CD4-positive, alpha-beta T cell (primary cell): ENCODE results near the gene DOCK8. TPM values are rescaled to one million over a fixed set of nuclear protein-coding genes. Genes with fewer than 3 reads are reported as not detected.

Experiments
- ATAC-seq: fragments of 200-7000 bp; cut with Tn5 transposase; one replicate; pipeline ENCODE4 v1.10.0; 2022; ENCODE audit warnings: mild to moderate bottlenecking; ENCODE audit not compliant: poor library complexity
- CTCF ChIA-PET: fragments of 350-600 bp; sonication (Branson Sonifier 250); formaldehyde crosslinking; loops from one replicate; lab custom pipeline; 2021; ENCODE audit warnings: antibody characterized with exemption, inconsistent platforms; lab: Charles Lee
- POLR2A ChIA-PET: fragments of 350-600 bp; sonication (Branson Sonifier 250); formaldehyde crosslinking; loops from one replicate; lab custom pipeline; 2021; ENCODE audit warnings: antibody characterized with exemption, inconsistent platforms; lab: Charles Lee
- DNase-seq, 14 experiments: peaks; one replicate each; pipeline ENCODE4 v3.0.0-alpha.2; 2013 to 2020; ENCODE audit warnings: mixed read lengths in 2 of 14
- H3K27ac ChIP-seq, 2 donors: one replicate each; pipeline versions ENCODE4 v1.5.1 to v1.7.0; 2013; ENCODE audit warnings: low read length in 2 of 2, low read depth in 1 of 2, mild to moderate bottlenecking in 1 of 2
- H3K27me3 ChIP-seq, 2 experiments: 1 replicate in 1 of 2; 2 replicates in 1 of 2; pipeline versions ENCODE4 v1.6.1 to v1.7.0; 2013; ENCODE audit warnings: low read length in 2 of 2, control low read depth in 1 of 2, mild to moderate bottlenecking in 1 of 2, moderate library complexity in 1 of 2; ENCODE audit not compliant: insufficient read depth in 2 of 2, control insufficient read depth in 1 of 2
- H3K36me3 ChIP-seq: one replicate; pipeline ENCODE4 v1.6.1; 2013; ENCODE audit warnings: low read length, control low read depth; ENCODE audit not compliant: insufficient read depth
- H3K4me1 ChIP-seq: one replicate; pipeline ENCODE4 v1.6.1; 2013; ENCODE audit warnings: low read length, control low read depth; ENCODE audit not compliant: insufficient read depth
- H3K4me3 ChIP-seq: one replicate; pipeline ENCODE4 v1.5.1; 2013; ENCODE audit warnings: mild to moderate bottlenecking, low read length, moderate library complexity
- H3K9me3 ChIP-seq, 2 experiments: 1 replicate in 1 of 2; 2 replicates in 1 of 2; pipeline versions ENCODE4 v1.6.1 to v1.7.0; 2013; ENCODE audit warnings: low read length in 2 of 2, mild to moderate bottlenecking in 2 of 2, control low read depth in 1 of 2, moderate library complexity in 1 of 2; ENCODE audit not compliant: control insufficient read depth in 1 of 2, insufficient read depth in 1 of 2
- H3K27ac Mint-ChIP-seq: one replicate; pipeline ENCODE4 v1.8.0; 2020; ENCODE audit warnings: mixed read lengths
- H3K27me3 Mint-ChIP-seq: one replicate; pipeline ENCODE4 v1.8.0; 2021; ENCODE audit warnings: mixed read lengths
- H3K36me3 Mint-ChIP-seq: one replicate; pipeline ENCODE4 v1.8.0; 2021; ENCODE audit warnings: low read depth, mixed read lengths
- H3K4me1 Mint-ChIP-seq: one replicate; pipeline ENCODE4 v1.8.0; 2021; ENCODE audit warnings: low read depth, mixed read lengths
- H3K4me3 Mint-ChIP-seq: one replicate; pipeline ENCODE4 v1.8.0; 2020; ENCODE audit warnings: mild to moderate bottlenecking, mixed read lengths
- H3K9me3 Mint-ChIP-seq: one replicate; pipeline ENCODE4 v1.8.0; 2020; ENCODE audit warnings: mixed read lengths
- CTCF ChIP-seq: fragments of 200-600 bp; IDR thresholded peaks from one replicate; pipeline ENCODE4 v1.8.0; 2022; ENCODE audit warnings: antibody characterized with exemption, mild to moderate bottlenecking
- intact Hi-C, 2 experiments: fragments of 100-400 bp; cut with DNase I in 1 of 2; cut with micrococcal nuclease in 1 of 2; formaldehyde crosslinking; loops; one replicate each; pipeline versions ENCODE4 v1.15.1 to v1.9.0; 2023 to 2025; cut with DNase I, micrococcal nuclease
- total RNA-seq, 174 experiments: library from RNA in 2 of 174; stranded (reverse) in 2 of 174; gene quantifications; one replicate each; pipeline ENCODE4 v1.2.3 and lab custom pipeline; 2021 to 2026

DOCK8 gene
- total RNA-seq, 2 experiments from 2014 or later: 123 to 126 TPM

GRCh38 chr9:370086-370485, 155.4 kb downstream of the DOCK8 start:
- no peak overlapping the region for H3K4me3 Mint-ChIP-seq
- H3K27ac Mint-ChIP-seq: no peak overlapping the region
- peaks cover 91% of the 10 kb centered on the region for H3K36me3 ChIP-seq
- TF ChIP-seq CTCF: no peak
- no peak overlapping the region for H3K4me3 ChIP-seq
- intact Hi-C loops: no loop called here
- ChIA-PET POLR2A (no interaction called here), CTCF (no interaction called here)
- ATAC-seq (no peak), DNase-seq (no peak)
- no peaks in the 10 kb centered on the region for H3K9me3 Mint-ChIP-seq
- H3K36me3 Mint-ChIP-seq: peaks cover 94% of the 10 kb centered on the region
- no peak overlapping the region for H3K27ac ChIP-seq
- no peaks in the 10 kb centered on the region for H3K4me1 Mint-ChIP-seq
- no peaks in the 10 kb centered on the region for H3K9me3 ChIP-seq
- H3K27me3 ChIP-seq: no peaks in the 10 kb centered on the region
- H3K4me1 ChIP-seq: no peaks in the 10 kb centered on the region
- H3K27me3 Mint-ChIP-seq: no peaks in the 10 kb centered on the region

DNA sequence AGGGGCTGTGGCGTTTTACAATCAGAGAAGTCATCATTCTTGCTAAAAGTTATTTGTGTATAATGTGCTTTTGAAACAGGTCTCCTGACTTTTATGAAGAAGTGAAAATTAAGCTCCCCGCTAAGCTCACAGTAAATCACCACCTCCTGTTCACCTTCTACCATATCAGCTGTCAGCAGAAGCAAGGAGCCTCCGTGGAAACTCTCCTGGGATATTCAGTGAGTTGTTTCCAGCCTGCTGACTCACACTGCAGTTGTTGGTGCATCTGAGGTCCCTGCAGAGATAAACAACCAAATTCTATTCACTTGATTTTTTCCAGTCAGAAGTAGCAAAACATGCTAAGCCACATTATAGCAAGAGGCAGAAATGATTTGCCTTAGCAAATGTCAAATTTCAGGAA, 156.7 kb downstream of the DOCK8 start:
- Histone ChIP-seq H3K36me3 (peaks cover 91% of the 10 kb centered on the region), H3K27ac (no peak overlapping the region), H3K4me1 (no peaks in the 10 kb centered on the region), H3K9me3 (no peaks in the 10 kb centered on the region), H3K4me3 (no peak overlapping the region), H3K27me3 (no peaks in the 10 kb centered on the region)
- Mint-ChIP-seq H3K27ac (no peak overlapping the region), H3K9me3 (no peaks in the 10 kb centered on the region), H3K36me3 (peaks cover 96% of the 10 kb centered on the region), H3K4me1 (no peaks in the 10 kb centered on the region), H3K27me3 (no peaks in the 10 kb centered on the region), H3K4me3 (no peak overlapping the region)
- no peak for DNase-seq
- intact Hi-C loops: no loop called here
- TF ChIP-seq CTCF: no peak
- no peak for ATAC-seq
- ChIA-PET CTCF (no interaction called here), POLR2A (no interaction called here)

DNA sequence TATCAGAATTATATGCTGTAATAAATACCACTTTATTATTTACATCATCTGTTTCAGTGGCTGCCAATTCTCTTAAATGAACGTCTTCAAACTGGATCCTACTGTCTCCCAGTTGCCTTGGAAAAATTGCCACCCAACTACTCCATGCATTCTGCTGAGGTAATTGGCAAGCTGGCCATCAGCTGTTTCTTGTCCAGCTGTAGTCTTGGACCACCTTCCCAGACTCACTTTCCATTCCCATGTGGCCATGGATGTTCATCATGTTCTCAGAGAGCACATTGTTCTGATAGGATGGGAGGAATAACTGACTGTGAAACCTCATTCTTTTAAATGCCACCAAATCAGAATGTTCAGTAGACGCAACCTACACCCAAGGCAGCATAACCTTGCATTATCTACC, 157.5 kb downstream of the DOCK8 start:
- Histone ChIP-seq H3K36me3 (peaks cover 91% of the 10 kb centered on the region), H3K4me1 (no peaks in the 10 kb centered on the region), H3K27me3 (no peaks in the 10 kb centered on the region), H3K9me3 (no peaks in the 10 kb centered on the region), H3K27ac (no peak overlapping the region), H3K4me3 (no peak overlapping the region)
- Mint-ChIP-seq H3K4me1 (no peaks in the 10 kb centered on the region), H3K9me3 (no peaks in the 10 kb centered on the region), H3K36me3 (peaks cover 96% of the 10 kb centered on the region), H3K27ac (no peak overlapping the region), H3K4me3 (no peak overlapping the region), H3K27me3 (no peaks in the 10 kb centered on the region)
- intact Hi-C loops: no loop called here
- ATAC-seq: no peak
- CTCF ChIA-PET: no interaction called here
- POLR2A ChIA-PET: no interaction called here
- no peak for DNase-seq
- no peak for TF ChIP-seq CTCF
